IMR-90 (cell line): ENCODE results near the gene COL25A1. TPM values are rescaled to one million over a fixed set of nuclear protein-coding genes. Genes with fewer than 3 reads are reported as not detected.

Experiments
- ATAC-seq: fragments of 200-7000 bp; cut with Tn5 transposase; 2 replicates; pipeline ENCODE4 v1.9.1; 2020; ENCODE audit warnings: low read depth, mild to moderate bottlenecking, moderate library complexity
- BruUV-seq: library from RNA; stranded (reverse); fragments of 400-500 nt; replicated peaks from 2 replicates; lab custom pipeline; 2021; lab: Mats Ljungman, UMichigan
- CTCF ChIA-PET: fragments of 300-600 bp; formaldehyde crosslinking; extraction: SDS; loops from one replicate; lab custom pipeline; 2021; ENCODE audit warnings: antibody characterized with exemption; lab: Yijun Ruan, JAX
- POLR2A ChIA-PET: fragments of 300-600 bp; sonication (Branson Sonifier 250); formaldehyde crosslinking; loops from one replicate; lab custom pipeline; 2022; ENCODE audit warnings: antibody characterized with exemption; ENCODE audit not compliant: unreplicated experiment; lab: Charles Lee
- DNase-seq: peaks from one replicate; pipeline ENCODE4 v3.0.0; 2013
- H2AFZ ChIP-seq: replicated peaks from 2 replicates; pipeline ENCODE3; 2013; ENCODE audit warnings: low read length, mild to moderate bottlenecking; ENCODE audit not compliant: poor library complexity
- H2AK5ac ChIP-seq: 2 replicates; pipeline ENCODE4 v1.6.1; 2013; ENCODE audit warnings: low read depth, low read length, inconsistent platforms
- H2AK9ac ChIP-seq: replicated peaks from 2 replicates; pipeline ENCODE3; 2013; ENCODE audit warnings: mild to moderate bottlenecking, low read depth, low read length, moderate library complexity; ENCODE audit not compliant: poor library complexity
- H2BK120ac ChIP-seq: 2 replicates; pipeline ENCODE4 v1.6.1; 2013; ENCODE audit warnings: low read depth, low read length, inconsistent platforms
- H2BK15ac ChIP-seq: 3 replicates; pipeline ENCODE4 v1.6.1; 2013; ENCODE audit warnings: low read depth, low read length, inconsistent platforms
- H2BK20ac ChIP-seq: 2 replicates; pipeline ENCODE4 v1.6.1; 2013; ENCODE audit warnings: low read depth, mild to moderate bottlenecking, inconsistent platforms, low read length, moderate library complexity
- H2BK5ac ChIP-seq: 2 replicates; pipeline ENCODE4 v1.6.1; 2013; ENCODE audit warnings: mild to moderate bottlenecking, low read depth, low read length, inconsistent platforms; ENCODE audit not compliant: poor library complexity, severe bottlenecking
- H3K14ac ChIP-seq: replicated peaks from 2 replicates; pipeline ENCODE4 v1.6.1; 2013; ENCODE audit warnings: low read depth, low read length, inconsistent platforms
- H3K18ac ChIP-seq: 2 replicates; pipeline ENCODE4 v1.6.1; 2013; ENCODE audit warnings: low read depth, low read length, control low read depth
- H3K23ac ChIP-seq: 2 replicates; pipeline ENCODE4 v1.6.1; 2013; ENCODE audit warnings: low read depth, low read length, inconsistent platforms
- H3K27ac ChIP-seq: 2 replicates; pipeline ENCODE4 v1.5.1; 2013; ENCODE audit warnings: mild to moderate bottlenecking, control low read depth, low read length; ENCODE audit not compliant: insufficient read depth
- H3K27me3 ChIP-seq: 2 replicates; pipeline ENCODE4 v1.6.1; 2013; ENCODE audit warnings: low read length; ENCODE audit not compliant: control insufficient read depth, insufficient read depth
- H3K36me3 ChIP-seq: 2 replicates; pipeline ENCODE4 v1.6.1; 2013; ENCODE audit warnings: low read length, mixed read lengths; ENCODE audit not compliant: control insufficient read depth, insufficient read depth
- H3K4ac ChIP-seq: 2 replicates; pipeline ENCODE4 v1.6.1; 2013; ENCODE audit warnings: low read depth, low read length, inconsistent platforms
- H3K4me1 ChIP-seq: 2 replicates; pipeline ENCODE4 v1.6.1; 2013; ENCODE audit warnings: low read length, mixed read lengths; ENCODE audit not compliant: control insufficient read depth, insufficient read depth
- H3K4me2 ChIP-seq: 2 replicates; pipeline ENCODE4 v1.6.1; 2013; ENCODE audit warnings: low read depth, mild to moderate bottlenecking, control low read depth, low read length, moderate library complexity
- H3K4me3 ChIP-seq: 2 replicates; pipeline ENCODE4 v1.5.1; 2013; ENCODE audit warnings: low read depth, mild to moderate bottlenecking, control low read depth, low read length, moderate library complexity; ENCODE audit not compliant: insufficient read depth
- H3K56ac ChIP-seq: 2 replicates; pipeline ENCODE4 v1.6.1; 2013; ENCODE audit warnings: low read length, inconsistent platforms; ENCODE audit not compliant: insufficient read depth; ENCODE audit errors: extremely low read depth
- H3K79me1 ChIP-seq, 2 experiments: 2 replicates each; pipeline ENCODE4 v1.6.1; 2013; ENCODE audit warnings: low read length in 2 of 2, inconsistent platforms in 1 of 2, low read depth in 1 of 2
- H3K9ac ChIP-seq: 2 replicates; pipeline ENCODE4 v1.6.1; 2013; ENCODE audit warnings: low read depth, low read length, control low read depth
- H3K9me1 ChIP-seq: 2 replicates; pipeline ENCODE4 v1.6.1; 2013; ENCODE audit warnings: low read length, inconsistent platforms; ENCODE audit not compliant: insufficient read depth
- H3K9me3 ChIP-seq: 2 replicates; pipeline ENCODE4 v1.6.1; 2013; ENCODE audit warnings: low read length; ENCODE audit not compliant: control insufficient read depth, insufficient read depth
- H4K20me1 ChIP-seq: 2 replicates; pipeline ENCODE4 v1.6.1; 2013; ENCODE audit warnings: low read length, inconsistent platforms; ENCODE audit not compliant: insufficient read depth
- H4K5ac ChIP-seq: 2 replicates; pipeline ENCODE4 v1.6.1; 2013; ENCODE audit warnings: mild to moderate bottlenecking, low read depth, low read length, control low read depth
- H4K8ac ChIP-seq, 2 experiments: 2 replicates each; pipeline ENCODE4 v1.6.1; 2013; ENCODE audit warnings: low read depth in 2 of 2, low read length in 2 of 2, control low read depth in 1 of 2, inconsistent platforms in 1 of 2
- H4K91ac ChIP-seq: 2 replicates; pipeline ENCODE4 v1.6.1; 2013; ENCODE audit warnings: low read depth, low read length, inconsistent platforms; ENCODE audit not compliant: insufficient read depth
- BHLHE40 ChIP-seq: fragments of 150-350 bp; IDR thresholded peaks from 2 replicates; pipeline ENCODE4 v1.6.1; 2016; ENCODE audit warnings: mild to moderate bottlenecking, low read depth, low read length
- CEBPB ChIP-seq: IDR thresholded peaks from 2 replicates; pipeline ENCODE4 v1.6.1; 2012; ENCODE audit warnings: low read depth, low read length, improper control_type of control experiment
- CHD1 ChIP-seq: IDR thresholded peaks from 2 replicates; pipeline ENCODE4 v1.6.1; 2012; ENCODE audit warnings: low read depth, low read length, improper control_type of control experiment
- CTCF ChIP-seq: conservative IDR thresholded peaks from 2 replicates; pipeline ENCODE4 v1.5.1; 2012; ENCODE audit warnings: mild to moderate bottlenecking, low read depth, low read length, improper control_type of control experiment
- FOS ChIP-seq: fragments of 150-350 bp; IDR thresholded peaks from 2 replicates; pipeline ENCODE4 v1.6.1; 2016; ENCODE audit warnings: low read depth, low read length
- MAFK ChIP-seq: IDR thresholded peaks from 2 replicates; pipeline ENCODE4 v1.6.1; 2012; ENCODE audit warnings: low read depth, low read length, improper control_type of control experiment
- MAZ ChIP-seq: IDR thresholded peaks from 2 replicates; pipeline ENCODE4 v1.6.1; 2012; ENCODE audit warnings: low read depth, mild to moderate bottlenecking, low read length, improper control_type of control experiment, moderate library complexity, borderline replicate concordance
- MXI1 ChIP-seq: IDR thresholded peaks from 2 replicates; pipeline ENCODE4 v1.6.1; 2012; ENCODE audit warnings: low read depth, mild to moderate bottlenecking, low read length, moderate library complexity, borderline replicate concordance
- NFE2L2 ChIP-seq: fragments of 150-350 bp; IDR thresholded peaks from 2 replicates; pipeline ENCODE4 v1.6.1; 2016; ENCODE audit warnings: low read depth, mild to moderate bottlenecking, low read length
- POLR2A ChIP-seq: IDR thresholded peaks from 2 replicates; pipeline ENCODE4 v1.6.1; 2012; ENCODE audit warnings: mild to moderate bottlenecking, low read depth, low read length
- RAD21 ChIP-seq: IDR thresholded peaks from 2 replicates; pipeline ENCODE4 v1.6.1; 2012; ENCODE audit warnings: low read length, improper control_type of control experiment
- RCOR1 ChIP-seq: IDR thresholded peaks from 2 replicates; pipeline ENCODE4 v1.6.1; 2012; ENCODE audit warnings: mild to moderate bottlenecking, low read length, improper control_type of control experiment; ENCODE audit not compliant: insufficient replicate concordance
- RFX5 ChIP-seq: IDR thresholded peaks from 2 replicates; pipeline ENCODE4 v1.8.0; 2012; ENCODE audit warnings: low read depth, mild to moderate bottlenecking, low read length, moderate library complexity
- SMC3 ChIP-seq: fragments of 150-350 bp; IDR thresholded peaks from 2 replicates; pipeline ENCODE4 v1.6.1; 2016; ENCODE audit warnings: low read depth, mild to moderate bottlenecking, antibody characterized with exemption, low read length, moderate library complexity
- dilution Hi-C: fragments of 300-500 bp; cut with HindIII; formaldehyde crosslinking; loops from one replicate; pipeline ENCODE4 v1.14.3; 2018; ENCODE audit warnings: low sequenced_read_pairs; ENCODE audit not compliant: unreplicated experiment
- in situ Hi-C: fragments of 300-500 bp; cut with MboI; formaldehyde crosslinking; loops from 3 replicates; pipeline ENCODE4 v1.14.3; 2019; ENCODE audit warnings: low sequenced_read_pairs, inconsistent platforms, mixed read lengths
- intact Hi-C: fragments of 100-400 bp; cut with micrococcal nuclease; formaldehyde crosslinking; loops from 2 replicates; pipeline ENCODE4 v1.10.0; 2022
- polyA plus RNA-seq, 3 experiments: library from polyadenylated mRNA; depleted of rRNA; stranded (reverse); fragments of >200 nt; gene quantifications; 2 replicates each; pipeline ENCODE4 v1.2.3, GENCODE V29; 2012; ENCODE audit warnings: low replicate concordance in 1 of 3
- total RNA-seq: library from RNA; depleted of rRNA; stranded (reverse); fragments of >200 nt; gene quantifications from 2 replicates; pipeline ENCODE4 v1.2.3, GENCODE V29; 2012
- TF ChIP-seq, protein P1 (sequence below): fragments of 150-350 bp; IDR thresholded peaks from 2 replicates; pipeline ENCODE4 v1.6.1; 2017; ENCODE audit warnings: mild to moderate bottlenecking, antibody characterized with exemption, low read length, low read depth
- TF ChIP-seq, protein P2 (sequence below): fragments of 150-350 bp; IDR thresholded peaks from 2 replicates; pipeline ENCODE4 v1.6.1; 2016; ENCODE audit warnings: low read depth, mild to moderate bottlenecking, low read length, moderate library complexity, borderline replicate concordance

Gene COL25A1
- total and polyA plus RNA-seq, 2 of the 4 experiments (the other 2 are of a cell fraction) = under 0.01 to 0.05 TPM

- H2BK5ac ChIP-seq = no peak overlapping the region
- no peak overlapping the region for H3K18ac ChIP-seq
- no peaks in the 10 kb centered on the region for H3K36me3 ChIP-seq
- no peak overlapping the region for H2BK15ac ChIP-seq
- H4K91ac ChIP-seq = no peak overlapping the region
- no peaks in the 10 kb centered on the region for H3K79me1 ChIP-seq
- CTCF ChIA-PET = no interaction called here
- H3K4me3 ChIP-seq = no peak overlapping the region
- H3K9ac ChIP-seq = no peak overlapping the region
- H3K23ac ChIP-seq = no peak overlapping the region
- BruUV-seq = no TSS peak
- in situ Hi-C loops = no loop called here
- no peaks in the 10 kb centered on the region; the same call in none of the 2 replicates for H3K27me3 ChIP-seq
- no peak overlapping the region for H4K5ac ChIP-seq
- dilution Hi-C loops = no loop called here
- intact Hi-C loops = no loop called here
- POLR2A ChIA-PET = no interaction called here
- TF ChIP-seq BHLHE40 (no peak), FOS (no peak), RCOR1 (no peak), MAZ (no peak), NFE2L2 (no peak), POLR2A (no peak), MAFK (no peak), CHD1 (no peak), MXI1 (no peak), RAD21 (no peak), RFX5 (no peak), CTCF (no peak), SMC3 (no peak), CEBPB (no peak)
- TF ChIP-seq, protein P1, sequence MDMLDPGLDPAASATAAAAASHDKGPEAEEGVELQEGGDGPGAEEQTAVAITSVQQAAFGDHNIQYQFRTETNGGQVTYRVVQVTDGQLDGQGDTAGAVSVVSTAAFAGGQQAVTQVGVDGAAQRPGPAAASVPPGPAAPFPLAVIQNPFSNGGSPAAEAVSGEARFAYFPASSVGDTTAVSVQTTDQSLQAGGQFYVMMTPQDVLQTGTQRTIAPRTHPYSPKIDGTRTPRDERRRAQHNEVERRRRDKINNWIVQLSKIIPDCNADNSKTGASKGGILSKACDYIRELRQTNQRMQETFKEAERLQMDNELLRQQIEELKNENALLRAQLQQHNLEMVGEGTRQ = no peak
- TF ChIP-seq, protein P2, sequence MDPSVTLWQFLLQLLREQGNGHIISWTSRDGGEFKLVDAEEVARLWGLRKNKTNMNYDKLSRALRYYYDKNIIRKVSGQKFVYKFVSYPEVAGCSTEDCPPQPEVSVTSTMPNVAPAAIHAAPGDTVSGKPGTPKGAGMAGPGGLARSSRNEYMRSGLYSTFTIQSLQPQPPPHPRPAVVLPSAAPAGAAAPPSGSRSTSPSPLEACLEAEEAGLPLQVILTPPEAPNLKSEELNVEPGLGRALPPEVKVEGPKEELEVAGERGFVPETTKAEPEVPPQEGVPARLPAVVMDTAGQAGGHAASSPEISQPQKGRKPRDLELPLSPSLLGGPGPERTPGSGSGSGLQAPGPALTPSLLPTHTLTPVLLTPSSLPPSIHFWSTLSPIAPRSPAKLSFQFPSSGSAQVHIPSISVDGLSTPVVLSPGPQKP = no peak
- DNase-seq (no peak), ATAC-seq (no peak)
- no peak overlapping the region for H2BK120ac ChIP-seq
- no peak overlapping the region for H2AK9ac ChIP-seq
- H3K4me2 ChIP-seq = no peak overlapping the region
- no peaks in the 10 kb centered on the region for H3K9me1 ChIP-seq
- no peaks in the 10 kb centered on the region for H4K20me1 ChIP-seq
- no peak overlapping the region for H3K56ac ChIP-seq
- H3K4ac ChIP-seq = no peak overlapping the region
- H2AK5ac ChIP-seq = no peak overlapping the region
- H3K14ac ChIP-seq = no peak overlapping the region
- no peak overlapping the region for H3K27ac ChIP-seq
- H3K4me1 ChIP-seq = no peaks in the 10 kb centered on the region
- H3K9me3 ChIP-seq = no peaks in the 10 kb centered on the region
- no peak overlapping the region for H2BK20ac ChIP-seq
- H2AFZ ChIP-seq = no peak overlapping the region
- H4K8ac ChIP-seq = no peak overlapping the region
Observed at GRCh38 chr4:109171070-109171469, 131.4 kb downstream of the COL25A1 start.
